ENCODE measurements around the gene RBM38.

Gene RBM38

GRCh38 chr20:57435498-57436222 lies 44.5 kb downstream of the RBM38 start:
- H3K27me3 ChIP-seq (ENCODE audit: control insufficient read depth in 1 of 2, insufficient read depth in 2 of 2, low read length in 2 of 2), result no peaks in the 10 kb centered on the region
- H3K9me3 ChIP-seq (ENCODE audit: low read length), result no peaks in the 10 kb centered on the region
- H3K9ac ChIP-seq (ENCODE audit: low read length), result no peak overlapping the region
- no peaks in the 10 kb centered on the region for H3K36me3 ChIP-seq (ENCODE audit: insufficient read depth, low read length)
- no peak overlapping the region for H3K27ac ChIP-seq (ENCODE audit: low read depth, low read length)
- H3K4me3 ChIP-seq (ENCODE audit: low read depth in 1 of 2, low read length in 2 of 2), result no peak overlapping the region
- peaks cover 56% of the 10 kb centered on the region for H3K4me1 ChIP-seq (ENCODE audit: insufficient read depth, low read length)

- no peak overlapping the region for H3K4me3 ChIP-seq (ENCODE audit: low read depth in 1 of 2, low read length in 2 of 2)
- H3K9me3 ChIP-seq (ENCODE audit: low read length), result no peaks in the 10 kb centered on the region
- H3K27ac ChIP-seq (ENCODE audit: low read depth, low read length), result no peak overlapping the region
- no peaks in the 10 kb centered on the region for H3K27me3 ChIP-seq (ENCODE audit: control insufficient read depth in 1 of 2, insufficient read depth in 2 of 2, low read length in 2 of 2)
- peaks cover 61% of the 10 kb centered on the region for H3K4me1 ChIP-seq (ENCODE audit: insufficient read depth, low read length)
- no peaks in the 10 kb centered on the region for H3K36me3 ChIP-seq (ENCODE audit: insufficient read depth, low read length)
- H3K9ac ChIP-seq (ENCODE audit: low read length), result no peak overlapping the region
Measured at GRCh38 chr20:57436223-57436545, 45.0 kb downstream of the RBM38 start.

GRCh38 chr20:57437267-57437666 lies 46.1 kb downstream of the RBM38 start:
- no peaks in the 10 kb centered on the region for H3K9me3 ChIP-seq (ENCODE audit: low read length)
- H3K27ac ChIP-seq (ENCODE audit: low read depth, low read length), result peak overlapping the region; percentile 71
- peaks cover 72% of the 10 kb centered on the region for H3K4me1 ChIP-seq (ENCODE audit: insufficient read depth, low read length)
- peak overlapping the region in 1 of 2 donors; percentile 37 for H3K4me3 ChIP-seq (ENCODE audit: low read depth in 1 of 2, low read length in 2 of 2)
- no peaks in the 10 kb centered on the region for H3K27me3 ChIP-seq (ENCODE audit: control insufficient read depth in 1 of 2, insufficient read depth in 2 of 2, low read length in 2 of 2)
- H3K36me3 ChIP-seq (ENCODE audit: insufficient read depth, low read length), result no peaks in the 10 kb centered on the region
- no peak overlapping the region for H3K9ac ChIP-seq (ENCODE audit: low read length)

GRCh38 chr20:57437672-57438330 lies 46.6 kb downstream of the RBM38 start:
- Histone ChIP-seq H3K9me3 (ENCODE audit: low read length) (no peaks in the 10 kb centered on the region), H3K4me1 (ENCODE audit: insufficient read depth, low read length) (peaks cover 73% of the 10 kb centered on the region), H3K4me3 (ENCODE audit: low read depth in 1 of 2, low read length in 2 of 2) (peak overlapping the region in 1 of 2 donors; percentile 37), H3K27me3 (ENCODE audit: control insufficient read depth in 1 of 2, insufficient read depth in 2 of 2, low read length in 2 of 2) (no peaks in the 10 kb centered on the region), H3K27ac (ENCODE audit: low read depth, low read length) (peak overlapping the region; percentile 71), H3K9ac (ENCODE audit: low read length) (no peak overlapping the region), H3K36me3 (ENCODE audit: insufficient read depth, low read length) (no peaks in the 10 kb centered on the region)

GRCh38 chr20:57438552-57438951 lies 47.4 kb downstream of the RBM38 start:
- H3K9me3 ChIP-seq (ENCODE audit: low read length), result no peaks in the 10 kb centered on the region
- H3K27ac ChIP-seq (ENCODE audit: low read depth, low read length), result peak overlapping the region; percentile 71
- no peak overlapping the region for H3K9ac ChIP-seq (ENCODE audit: low read length)
- no peak overlapping the region for H3K4me3 ChIP-seq (ENCODE audit: low read depth in 1 of 2, low read length in 2 of 2)
- peaks cover 72% of the 10 kb centered on the region for H3K4me1 ChIP-seq (ENCODE audit: insufficient read depth, low read length)
- no peaks in the 10 kb centered on the region for H3K36me3 ChIP-seq (ENCODE audit: insufficient read depth, low read length)
- H3K27me3 ChIP-seq (ENCODE audit: control insufficient read depth in 1 of 2, insufficient read depth in 2 of 2, low read length in 2 of 2), result no peaks in the 10 kb centered on the region

- no peak overlapping the region for H3K4me3 ChIP-seq (ENCODE audit: low read depth in 1 of 2, low read length in 2 of 2)
- H3K9me3 ChIP-seq (ENCODE audit: low read length), result no peaks in the 10 kb centered on the region
- H3K27ac ChIP-seq (ENCODE audit: low read depth, low read length), result peak overlapping the region; percentile 96
- H3K9ac ChIP-seq (ENCODE audit: low read length), result no peak overlapping the region
- no peaks in the 10 kb centered on the region for H3K36me3 ChIP-seq (ENCODE audit: insufficient read depth, low read length)
- H3K4me1 ChIP-seq (ENCODE audit: insufficient read depth, low read length), result peaks cover 72% of the 10 kb centered on the region
- H3K27me3 ChIP-seq (ENCODE audit: control insufficient read depth in 1 of 2, insufficient read depth in 2 of 2, low read length in 2 of 2), result no peaks in the 10 kb centered on the region
Measured at GRCh38 chr20:57439432-57439831, 48.2 kb downstream of the RBM38 start.

- H3K9me3 ChIP-seq (ENCODE audit: low read length), result no peaks in the 10 kb centered on the region
- peaks cover 74% of the 10 kb centered on the region for H3K4me1 ChIP-seq (ENCODE audit: insufficient read depth, low read length)
- H3K9ac ChIP-seq (ENCODE audit: low read length), result no peak overlapping the region
- no peaks in the 10 kb centered on the region for H3K27me3 ChIP-seq (ENCODE audit: control insufficient read depth in 1 of 2, insufficient read depth in 2 of 2, low read length in 2 of 2)
- H3K36me3 ChIP-seq (ENCODE audit: insufficient read depth, low read length), result no peaks in the 10 kb centered on the region
- H3K27ac ChIP-seq (ENCODE audit: low read depth, low read length), result peak overlapping the region; percentile 96
- H3K4me3 ChIP-seq (ENCODE audit: low read depth in 1 of 2, low read length in 2 of 2), result no peak overlapping the region
Measured at GRCh38 chr20:57439993-57440392, 48.8 kb downstream of the RBM38 start.

GRCh38 chr20:57440678-57441509 lies 49.7 kb downstream of the RBM38 start:
- H3K27me3 ChIP-seq (ENCODE audit: control insufficient read depth in 1 of 2, insufficient read depth in 2 of 2, low read length in 2 of 2), result no peaks in the 10 kb centered on the region
- H3K27ac ChIP-seq (ENCODE audit: low read depth, low read length), result peak overlapping the region; percentile 96
- no peaks in the 10 kb centered on the region for H3K9me3 ChIP-seq (ENCODE audit: low read length)
- no peaks in the 10 kb centered on the region for H3K36me3 ChIP-seq (ENCODE audit: insufficient read depth, low read length)
- H3K9ac ChIP-seq (ENCODE audit: low read length), result peak overlapping the region; percentile 49
- no peak overlapping the region for H3K4me3 ChIP-seq (ENCODE audit: low read depth in 1 of 2, low read length in 2 of 2)
- H3K4me1 ChIP-seq (ENCODE audit: insufficient read depth, low read length), result peaks cover 83% of the 10 kb centered on the region

GRCh38 chr20:57441510-57442154 lies 50.4 kb downstream of the RBM38 start:
- H3K4me3 ChIP-seq (ENCODE audit: low read depth in 1 of 2, low read length in 2 of 2), result no peak overlapping the region
- peak overlapping the region; percentile 96 for H3K27ac ChIP-seq (ENCODE audit: low read depth, low read length)
- no peaks in the 10 kb centered on the region for H3K36me3 ChIP-seq (ENCODE audit: insufficient read depth, low read length)
- peaks cover 87% of the 10 kb centered on the region for H3K4me1 ChIP-seq (ENCODE audit: insufficient read depth, low read length)
- H3K27me3 ChIP-seq (ENCODE audit: control insufficient read depth in 1 of 2, insufficient read depth in 2 of 2, low read length in 2 of 2), result no peaks in the 10 kb centered on the region
- H3K9me3 ChIP-seq (ENCODE audit: low read length), result no peaks in the 10 kb centered on the region
- peak overlapping the region; percentile 49 for H3K9ac ChIP-seq (ENCODE audit: low read length)

GRCh38 chr20:57442158-57442887 lies 51.1 kb downstream of the RBM38 start:
- Histone ChIP-seq H3K9ac (ENCODE audit: low read length) (peak overlapping the region; percentile 49), H3K27ac (ENCODE audit: low read depth, low read length) (peak overlapping the region; percentile 96), H3K4me1 (ENCODE audit: insufficient read depth, low read length) (peaks cover 82% of the 10 kb centered on the region)

GRCh38 chr20:57442888-57443239 lies 51.7 kb downstream of the RBM38 start:
- Histone ChIP-seq H3K27ac (ENCODE audit: low read depth, low read length) (peak overlapping the region; percentile 96), H3K4me3 (ENCODE audit: low read depth in 1 of 2, low read length in 2 of 2) (no peak overlapping the region), H3K36me3 (ENCODE audit: insufficient read depth, low read length) (no peaks in the 10 kb centered on the region), H3K27me3 (ENCODE audit: control insufficient read depth in 1 of 2, insufficient read depth in 2 of 2, low read length in 2 of 2) (no peaks in the 10 kb centered on the region), H3K4me1 (ENCODE audit: insufficient read depth, low read length) (peaks cover 76% of the 10 kb centered on the region), H3K9me3 (ENCODE audit: low read length) (no peaks in the 10 kb centered on the region), H3K9ac (ENCODE audit: low read length) (peak overlapping the region; percentile 24)

More at GRCh38 chr20:57442158-57442887, 51.1 kb downstream of the RBM38 start:
- no peak overlapping the region for H3K4me3 ChIP-seq (ENCODE audit: low read depth in 1 of 2, low read length in 2 of 2)
- H3K9me3 ChIP-seq (ENCODE audit: low read length), result no peaks in the 10 kb centered on the region
- H3K27me3 ChIP-seq (ENCODE audit: control insufficient read depth in 1 of 2, insufficient read depth in 2 of 2, low read length in 2 of 2), result no peaks in the 10 kb centered on the region
- H3K36me3 ChIP-seq (ENCODE audit: insufficient read depth, low read length), result no peaks in the 10 kb centered on the region

All from muscle layer of colon (tissue), 2 donors.